H9 (cell line): ENCODE measurements around the gene CUL4B. TPM values are rescaled to one million over a fixed set of nuclear protein-coding genes. Genes with fewer than 3 reads are reported as not detected.
"Not testable (repeated sequence)": the region's sequence is repeated elsewhere in the genome, so short reads cannot be mapped to it uniquely, and the experiment has no call there.

Experiments
- DNase-seq: peaks from one replicate; pipeline ENCODE4 v3.0.0-alpha.2; 2017
- H2AFZ ChIP-seq: one replicate; pipeline ENCODE4 v1.6.1; 2013; ENCODE audit warnings: mild to moderate bottlenecking, low read length, control low read depth, moderate library complexity
- H2AK5ac ChIP-seq: 2 replicates; pipeline ENCODE4 v1.6.1; 2013; ENCODE audit warnings: low read length, control low read depth, mixed read lengths; ENCODE audit not compliant: insufficient read length
- H2BK120ac ChIP-seq: one replicate; pipeline ENCODE4 v1.6.1; 2013; ENCODE audit warnings: low read depth, mild to moderate bottlenecking, low read length, control low read depth, inconsistent platforms; ENCODE audit not compliant: poor library complexity, severe bottlenecking
- H2BK12ac ChIP-seq: 2 replicates; pipeline ENCODE4 v1.6.1; 2013; ENCODE audit warnings: low read length, control low read depth, mixed read lengths, low read depth; ENCODE audit not compliant: insufficient read length
- H2BK15ac ChIP-seq: 2 replicates; pipeline ENCODE4 v1.6.1; 2013; ENCODE audit warnings: low read depth, low read length, control low read depth
- H2BK20ac ChIP-seq: one replicate; pipeline ENCODE4 v1.6.1; 2013; ENCODE audit warnings: low read depth, mild to moderate bottlenecking, low read length, control low read depth, inconsistent platforms; ENCODE audit not compliant: poor library complexity, severe bottlenecking
- H2BK5ac ChIP-seq: 2 replicates; pipeline ENCODE4 v1.6.1; 2013; ENCODE audit warnings: low read length, control low read depth, mixed read lengths; ENCODE audit not compliant: insufficient read length
- H3K14ac ChIP-seq: 2 replicates; pipeline ENCODE4 v1.6.1; 2013; ENCODE audit warnings: low read length, control low read depth; ENCODE audit not compliant: insufficient read depth
- H3K18ac ChIP-seq: 2 replicates; pipeline ENCODE4 v1.6.1; 2013; ENCODE audit warnings: low read depth, mild to moderate bottlenecking, mixed read lengths, low read length, control low read depth; ENCODE audit not compliant: insufficient read length
- H3K23ac ChIP-seq: 2 replicates; pipeline ENCODE4 v1.6.1; 2013; ENCODE audit warnings: low read length, control low read depth, mixed read lengths, low read depth; ENCODE audit not compliant: insufficient read length
- H3K23me2 ChIP-seq: 2 replicates; pipeline ENCODE4 v1.6.1; 2013; ENCODE audit warnings: low read depth, mild to moderate bottlenecking, mixed read lengths, low read length, control low read depth; ENCODE audit not compliant: insufficient read length, poor library complexity, severe bottlenecking
- H3K27ac ChIP-seq: 2 replicates; pipeline ENCODE4 v1.5.1; 2013; ENCODE audit warnings: low read length, control low read depth, mixed read lengths, low read depth; ENCODE audit not compliant: insufficient read length
- H3K27me3 ChIP-seq: 2 replicates; pipeline ENCODE4 v1.6.1; 2013; ENCODE audit warnings: low read length, control low read depth, inconsistent platforms; ENCODE audit not compliant: insufficient read depth
- H3K4ac ChIP-seq: 2 replicates; pipeline ENCODE4 v1.6.1; 2013; ENCODE audit warnings: low read depth, mild to moderate bottlenecking, control low read depth, inconsistent platforms, low read length, moderate library complexity
- H3K4me1 ChIP-seq: 2 replicates; pipeline ENCODE4 v1.6.1; 2013; ENCODE audit warnings: low read length, control low read depth, inconsistent platforms; ENCODE audit not compliant: insufficient read depth
- H3K4me2 ChIP-seq: 2 replicates; pipeline ENCODE4 v1.6.1; 2013; ENCODE audit warnings: low read length, control low read depth, mixed read lengths; ENCODE audit not compliant: insufficient read length, insufficient read depth
- H3K56ac ChIP-seq: 2 replicates; pipeline ENCODE4 v1.6.1; 2013; ENCODE audit warnings: low read depth, mild to moderate bottlenecking, mixed read lengths, low read length, control low read depth; ENCODE audit not compliant: insufficient read length
- H3K79me1 ChIP-seq: 2 replicates; pipeline ENCODE4 v1.6.1; 2013; ENCODE audit warnings: low read depth, mild to moderate bottlenecking, moderate library complexity, low read length, control low read depth, inconsistent platforms; ENCODE audit not compliant: insufficient read depth, poor library complexity, severe bottlenecking
- H3K79me2 ChIP-seq: 2 replicates; pipeline ENCODE4 v1.6.1; 2013; ENCODE audit warnings: low read length, control low read depth, inconsistent platforms; ENCODE audit not compliant: insufficient read depth
- H3K9ac ChIP-seq: 2 replicates; pipeline ENCODE4 v1.6.1; 2013; ENCODE audit warnings: low read length, control low read depth, mixed read lengths; ENCODE audit not compliant: insufficient read length; ENCODE audit errors: extremely low read depth
- H3K9me3 ChIP-seq: one replicate; pipeline ENCODE4 v1.6.1; 2013; ENCODE audit warnings: low read depth, low read length, inconsistent platforms; ENCODE audit not compliant: control insufficient read depth
- H3T11ph ChIP-seq: one replicate; pipeline ENCODE4 v1.6.1; 2013; ENCODE audit warnings: mild to moderate bottlenecking, low read length, control low read depth, inconsistent platforms
- H4K20me1 ChIP-seq: one replicate; pipeline ENCODE4 v1.6.1; 2013; ENCODE audit not compliant: control insufficient read depth, insufficient read length, insufficient read depth
- H4K5ac ChIP-seq: 2 replicates; pipeline ENCODE4 v1.6.1; 2013; ENCODE audit warnings: low read depth, mild to moderate bottlenecking, mixed read lengths, low read length, control low read depth; ENCODE audit not compliant: insufficient read length
- H4K8ac ChIP-seq: replicated peaks from 2 replicates; pipeline ENCODE4 v1.6.1; 2013; ENCODE audit warnings: low read length, control low read depth, mixed read lengths, low read depth; ENCODE audit not compliant: insufficient read length
- H4K91ac ChIP-seq: 2 replicates; pipeline ENCODE4 v1.6.1; 2013; ENCODE audit warnings: low read depth, mild to moderate bottlenecking, moderate library complexity, mixed read lengths, low read length, control low read depth; ENCODE audit not compliant: insufficient read length
- H3K27ac Mint-ChIP-seq, 3 experiments: 2 replicates in 2 of 3; 3 replicates in 1 of 3; pipeline ENCODE4 v1.8.0; 2020 to 2021; ENCODE audit warnings: mixed read lengths in 3 of 3, mild to moderate bottlenecking in 1 of 3, moderate library complexity in 1 of 3
- H3K27me3 Mint-ChIP-seq: 2 replicates; pipeline ENCODE4 v1.8.0; 2021; ENCODE audit warnings: low read depth, mild to moderate bottlenecking, moderate library complexity, mixed read lengths
- H3K36me3 Mint-ChIP-seq, 3 experiments: 2 replicates in 2 of 3; 3 replicates in 1 of 3; pipeline ENCODE4 v1.8.0; 2020 to 2021; ENCODE audit warnings: low read depth in 3 of 3, mixed read lengths in 3 of 3; ENCODE audit not compliant: insufficient read depth in 1 of 3
- H3K4me1 Mint-ChIP-seq, 2 experiments: 2 replicates each; pipeline ENCODE4 v1.8.0; 2020; ENCODE audit warnings: mixed read lengths in 2 of 2
- H3K4me3 Mint-ChIP-seq, 2 experiments: 2 replicates in 1 of 2; 3 replicates in 1 of 2; pipeline ENCODE4 v1.8.0; 2020 to 2021; ENCODE audit warnings: mild to moderate bottlenecking in 2 of 2, mixed read lengths in 2 of 2, moderate library complexity in 1 of 2
- H3K9me3 Mint-ChIP-seq, 2 experiments: 2 replicates in 1 of 2; 3 replicates in 1 of 2; pipeline ENCODE4 v1.8.0; 2020; ENCODE audit warnings: mild to moderate bottlenecking in 2 of 2, mixed read lengths in 2 of 2, moderate library complexity in 1 of 2
- WGBS: extraction: QIAGEN DNeasy Blood & Tissue Kit; methylation state at CpG from one replicate; pipeline ENCODE4 v1.1.7; 2013; ENCODE audit warnings: missing lambda C conversion rate, low lambda C conversion rate, mixed read lengths; ENCODE audit not compliant: insufficient read length; ENCODE audit errors: extremely low coverage; 5-methylcytosine and 5-hydroxymethylcytosine counted together
- total RNA-seq: library from RNA; stranded (reverse); gene quantifications from 2 replicates; pipeline ENCODE4 v1.2.1, GENCODE V29; 2021
- TF ChIP-seq, protein P1 (sequence below): fragments of 200-600 bp; sonication (generic); conservative IDR thresholded peaks from 3 replicates; pipeline ENCODE4 v1.8.0; 2021; ENCODE audit warnings: antibody characterized with exemption, mild to moderate bottlenecking

The CUL4B gene
- total RNA-seq, 1 experiment from 2014 or later, result 48.4 TPM

GRCh38 chrX:120499301-120500072 lies 61.3 kb downstream of the CUL4B start:
- Mint-ChIP-seq H3K4me3 (no peak overlapping the region), H3K27ac (no peak overlapping the region), H3K36me3 (peaks cover 0 to 4% (median 0%) of the 10 kb centered on the region in 3 experiments; a peak in 1 of 7 replicates), H3K9me3 (peaks cover 37 to 47% of the 10 kb centered on the region in 2 experiments), H3K27me3 (no peaks in the 10 kb centered on the region; the same call in 1 of the 2 replicates), H3K4me1 (no peaks in the 10 kb centered on the region)
- no peak overlapping the region for H2BK5ac ChIP-seq
- no peak overlapping the region for H2AFZ ChIP-seq
- TF ChIP-seq, protein P1, sequence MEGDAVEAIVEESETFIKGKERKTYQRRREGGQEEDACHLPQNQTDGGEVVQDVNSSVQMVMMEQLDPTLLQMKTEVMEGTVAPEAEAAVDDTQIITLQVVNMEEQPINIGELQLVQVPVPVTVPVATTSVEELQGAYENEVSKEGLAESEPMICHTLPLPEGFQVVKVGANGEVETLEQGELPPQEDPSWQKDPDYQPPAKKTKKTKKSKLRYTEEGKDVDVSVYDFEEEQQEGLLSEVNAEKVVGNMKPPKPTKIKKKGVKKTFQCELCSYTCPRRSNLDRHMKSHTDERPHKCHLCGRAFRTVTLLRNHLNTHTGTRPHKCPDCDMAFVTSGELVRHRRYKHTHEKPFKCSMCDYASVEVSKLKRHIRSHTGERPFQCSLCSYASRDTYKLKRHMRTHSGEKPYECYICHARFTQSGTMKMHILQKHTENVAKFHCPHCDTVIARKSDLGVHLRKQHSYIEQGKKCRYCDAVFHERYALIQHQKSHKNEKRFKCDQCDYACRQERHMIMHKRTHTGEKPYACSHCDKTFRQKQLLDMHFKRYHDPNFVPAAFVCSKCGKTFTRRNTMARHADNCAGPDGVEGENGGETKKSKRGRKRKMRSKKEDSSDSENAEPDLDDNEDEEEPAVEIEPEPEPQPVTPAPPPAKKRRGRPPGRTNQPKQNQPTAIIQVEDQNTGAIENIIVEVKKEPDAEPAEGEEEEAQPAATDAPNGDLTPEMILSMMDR, result no peak
- H3K4me1 ChIP-seq, result no peaks in the 10 kb centered on the region
- no peak overlapping the region for H3K4ac ChIP-seq
- no peaks in the 10 kb centered on the region for H4K20me1 ChIP-seq
- H3K79me2 ChIP-seq, result no peaks in the 10 kb centered on the region
- WGBS, result no CpG with 5 or more reads among the region's 4 CpGs
- no peaks in the 10 kb centered on the region for H3K79me1 ChIP-seq
- H3K9ac ChIP-seq, result no peak overlapping the region
- no peak overlapping the region for H3K4me2 ChIP-seq
- no peak overlapping the region for H3K14ac ChIP-seq
- no peak overlapping the region for H4K8ac ChIP-seq
- no peak overlapping the region for H3K56ac ChIP-seq
- H4K5ac ChIP-seq, result no peak overlapping the region
- no peak overlapping the region for H3K27ac ChIP-seq
- H3K9me3 ChIP-seq, result peaks cover 19% of the 10 kb centered on the region
- H2BK12ac ChIP-seq, result no peak overlapping the region
- H3K23ac ChIP-seq, result no peak overlapping the region
- DNase-seq, result no peak
- H3T11ph ChIP-seq, result no peak overlapping the region
- H2AK5ac ChIP-seq, result no peak overlapping the region
- H2BK20ac ChIP-seq, result no peak overlapping the region
- H4K91ac ChIP-seq, result no peak overlapping the region
- no peak overlapping the region for H2BK120ac ChIP-seq
- H3K27me3 ChIP-seq, result no peaks in the 10 kb centered on the region
- no peak overlapping the region for H2BK15ac ChIP-seq
- H3K23me2 ChIP-seq, result no peaks in the 10 kb centered on the region
- no peak overlapping the region for H3K18ac ChIP-seq

- not testable (repeated sequence) for H3K4me3 Mint-ChIP-seq, H2BK20ac ChIP-seq, H3K4me1 ChIP-seq, H3K23ac ChIP-seq, H3K27ac Mint-ChIP-seq, H2BK12ac ChIP-seq, H2AK5ac ChIP-seq, DNase-seq, H3K23me2 ChIP-seq, H4K8ac ChIP-seq, H4K5ac ChIP-seq, H3K9ac ChIP-seq, H3K79me1 ChIP-seq, H2BK120ac ChIP-seq, H3K27me3 Mint-ChIP-seq, H3K4ac ChIP-seq, H3K36me3 Mint-ChIP-seq, H3K27me3 ChIP-seq, H3K27ac ChIP-seq, H3K18ac ChIP-seq, H3K79me2 ChIP-seq, H3K14ac ChIP-seq, H2AFZ ChIP-seq, H4K91ac ChIP-seq, H3K4me1 Mint-ChIP-seq, H2BK15ac ChIP-seq, H3K4me2 ChIP-seq, H3K56ac ChIP-seq, H2BK5ac ChIP-seq, H3T11ph ChIP-seq, H4K20me1 ChIP-seq
- H3K9me3 Mint-ChIP-seq, result peaks cover 63 to 64% of the 10 kb centered on the region in 2 experiments
- WGBS, result no CpG with 5 or more reads among the region's 2 CpGs
- peaks cover 21% of the 10 kb centered on the region for H3K9me3 ChIP-seq
Observed at GRCh38 chrX:120490119-120490518, 70.6 kb downstream of the CUL4B start.
